GM18873 (cell line): ENCODE results near the gene LTA.

Source experiments
- ATAC-seq: cut with Tn5 transposase; IDR thresholded peaks from one replicate; pipeline ENCODE4 v1.9.1; 2021; ENCODE audit warnings: mild to moderate bottlenecking, moderate library complexity, moderate number of reproducible peaks; ENCODE audit not compliant: unreplicated experiment, low FRiP score

LTA gene

GRCh38 chr6:31572041-31572911, at the start of gene LTA:
Gene LTA, plus strand, starts transcription at chr6:31572289. Its CDS starts 454 bp downstream, at chr6:31572743.
- peak; percentile 33 for ATAC-seq

- no peak for ATAC-seq
Measured at GRCh38 chr6:31525553-31525931, 46.5 kb upstream of the LTA start.

- ATAC-seq: no peak
Measured at GRCh38 chr6:31525932-31526591, 46.0 kb upstream of the LTA start.

- no peak for ATAC-seq
Measured at GRCh38 chr6:31528307-31528777, 43.7 kb upstream of the LTA start.

GRCh38 chr6:31528821-31529328, 43.2 kb upstream of the LTA start, which contains the start of gene MCCD1:
Gene MCCD1, plus strand, starts transcription at chr6:31528962. Its CDS starts 53 bp downstream, at chr6:31529015.
- no peak for ATAC-seq

- ATAC-seq: no peak
Measured at GRCh38 chr6:31529329-31530150, 42.5 kb upstream of the LTA start.

GRCh38 chr6:31530659-31531058, 41.4 kb upstream of the LTA start:
- ATAC-seq: no peak

GRCh38 chr6:31531162-31531561, 40.9 kb upstream of the LTA start:
- ATAC-seq: no peak

- ATAC-seq: no peak
Measured at GRCh38 chr6:31531771-31532643, 40.1 kb upstream of the LTA start.

GRCh38 chr6:31532644-31533454, 39.2 kb upstream of the LTA start:
- ATAC-seq: no peak

GRCh38 chr6:31533455-31533841, 38.6 kb upstream of the LTA start:
- ATAC-seq: no peak

GRCh38 chr6:31534011-31534410, 38.1 kb upstream of the LTA start:
- no peak for ATAC-seq

GRCh38 chr6:31534521-31535040, 37.5 kb upstream of the LTA start:
- no peak for ATAC-seq

- no peak for ATAC-seq
Measured at GRCh38 chr6:31535538-31536324, 36.4 kb upstream of the LTA start.

- no peak for ATAC-seq
Measured at GRCh38 chr6:31538805-31539400, 33.2 kb upstream of the LTA start.

GRCh38 chr6:31540640-31541039, 31.4 kb upstream of the LTA start:
- ATAC-seq: no peak

- peak; percentile 5 for ATAC-seq
Measured at GRCh38 chr6:31541059-31541657, 30.9 kb upstream of the LTA start.
